ENCODE data around the gene NPY5R. TPM values are rescaled to one million over a fixed set of nuclear protein-coding genes. Genes with fewer than 3 reads are reported as not detected.

NPY5R gene
- polyA plus RNA-seq, 3 donors: not detected

GRCh38 chr4:163378661-163379060 is 35.0 kb downstream of the NPY5R start:
- Histone ChIP-seq H3K36me3 (replicated peaks in 1 of 2; ENCODE audit: control insufficient read depth in 1 of 2, insufficient read depth in 2 of 2, low read length in 2 of 2) (no peaks in the 10 kb centered on the region), H3K9ac (ENCODE audit: insufficient read depth, low read length, poor library complexity, severe bottlenecking) (no peak overlapping the region), H4K20me1 (ENCODE audit: insufficient read depth, low read length) (no peaks in the 10 kb centered on the region), H3K9me3 (replicated peaks in 1 of 2; ENCODE audit: control insufficient read depth in 1 of 2, insufficient read depth in 1 of 2, low read length in 2 of 2) (no peaks in the 10 kb centered on the region), H2AFZ (ENCODE audit: insufficient read depth, low read depth, low read length, poor library complexity, severe bottlenecking) (no peak overlapping the region), H3K4me1 (ENCODE audit: control insufficient read depth in 1 of 2, insufficient read depth in 2 of 2, low read length in 2 of 2) (no peaks in the 10 kb centered on the region), H3K27ac (ENCODE audit: low read depth in 1 of 2, low read length in 2 of 2) (no peak overlapping the region), H3K79me2 (ENCODE audit: insufficient read depth, low read length) (no peaks in the 10 kb centered on the region), H3K27me3 (ENCODE audit: control insufficient read depth in 2 of 2, insufficient read depth in 2 of 2, low read length in 2 of 2) (no peaks in the 10 kb centered on the region), H3K4me2 (replicated peaks; ENCODE audit: extremely low read depth, low read length, poor library complexity, severe bottlenecking) (no peak overlapping the region), H3K4me3 (replicated peaks in 1 of 3; ENCODE audit: low read depth in 2 of 3, low read length in 3 of 3) (no peak overlapping the region)
- H3K4me3 Mint-ChIP-seq: no peak overlapping the region
- no peak for TF ChIP-seq CTCF (IDR thresholded peaks at IDR 0.05)
- no peaks in the 10 kb centered on the region for H3K4me1 Mint-ChIP-seq
- no peaks in the 10 kb centered on the region for H3K36me3 Mint-ChIP-seq
- intact Hi-C loops (cut with micrococcal nuclease): no loop called here
- H3K9me3 Mint-ChIP-seq: peaks cover 0 to 3% (median 0%) of the 10 kb centered on the region in 7 donors
- no peak overlapping the region for H3K27ac Mint-ChIP-seq
- H3K27me3 Mint-ChIP-seq (ENCODE audit: low read depth in 3 of 3): peaks cover 2 to 7% (median 7%) of the 10 kb centered on the region in 3 donors
- no peak for DNase-seq

- TF ChIP-seq CTCF (IDR thresholded peaks at IDR 0.05): no peak
- Histone ChIP-seq H3K4me2 (replicated peaks; ENCODE audit: extremely low read depth, low read length, poor library complexity, severe bottlenecking) (no peak overlapping the region), H3K4me3 (replicated peaks in 1 of 3; ENCODE audit: low read depth in 2 of 3, low read length in 3 of 3) (no peak overlapping the region), H3K27ac (ENCODE audit: low read depth in 1 of 2, low read length in 2 of 2) (no peak overlapping the region), H3K36me3 (replicated peaks in 1 of 2; ENCODE audit: control insufficient read depth in 1 of 2, insufficient read depth in 2 of 2, low read length in 2 of 2) (no peaks in the 10 kb centered on the region), H2AFZ (ENCODE audit: insufficient read depth, low read depth, low read length, poor library complexity, severe bottlenecking) (no peak overlapping the region), H4K20me1 (ENCODE audit: insufficient read depth, low read length) (no peaks in the 10 kb centered on the region), H3K79me2 (ENCODE audit: insufficient read depth, low read length) (no peaks in the 10 kb centered on the region), H3K9ac (ENCODE audit: insufficient read depth, low read length, poor library complexity, severe bottlenecking) (no peak overlapping the region), H3K27me3 (ENCODE audit: control insufficient read depth in 2 of 2, insufficient read depth in 2 of 2, low read length in 2 of 2) (no peaks in the 10 kb centered on the region), H3K9me3 (replicated peaks in 1 of 2; ENCODE audit: control insufficient read depth in 1 of 2, insufficient read depth in 1 of 2, low read length in 2 of 2) (no peaks in the 10 kb centered on the region), H3K4me1 (ENCODE audit: control insufficient read depth in 1 of 2, insufficient read depth in 2 of 2, low read length in 2 of 2) (no peaks in the 10 kb centered on the region)
- peak in 1 of 3 donors; percentile 5 for DNase-seq
- Mint-ChIP-seq H3K27ac (no peak overlapping the region), H3K27me3 (ENCODE audit: low read depth in 3 of 3) (peaks cover 3% of the 10 kb centered on the region in 3 donors), H3K4me1 (no peaks in the 10 kb centered on the region), H3K36me3 (no peaks in the 10 kb centered on the region), H3K4me3 (no peak overlapping the region), H3K9me3 (peaks cover 0 to 3% (median 0%) of the 10 kb centered on the region in 7 donors)
- 44% methylated on average over 3 of the region's 5 CpGs for WGBS (ENCODE audit: insufficient coverage)
- intact Hi-C loops (cut with micrococcal nuclease): no loop called here
Measured at GRCh38 chr4:163380703-163381102, 37.0 kb downstream of the NPY5R start.
